Cardiac fibroblast (primary cell): ENCODE data around the gene SEMA5A.
A peak's percentile ranks its signal among the peaks of the same experiment; 100 is the strongest.

Experiments used
- DNase-seq, 2 donors: peaks; one replicate each; pipeline versions ENCODE4 v3.0.0 to v3.0.0-alpha.2; 2010; ENCODE audit warnings: low read depth in 2 of 2
- H3K4me3 ChIP-seq, 2 donors: replicated peaks in 1 of 2; 1 replicate in 1 of 2; 2 replicates in 1 of 2; pipeline ENCODE4 v1.5.1; 2011; ENCODE audit warnings: low read depth in 2 of 2, low read length in 2 of 2, mild to moderate bottlenecking in 2 of 2, moderate library complexity in 1 of 2
- CTCF ChIP-seq: IDR thresholded peaks from one replicate; pipeline ENCODE4 v1.5.1; 2011; ENCODE audit warnings: low read depth, mild to moderate bottlenecking, low read length, inconsistent platforms

Gene SEMA5A

GRCh38 chr5:9284781-9285307 is 261.0 kb downstream of the SEMA5A start:
- TF ChIP-seq CTCF, result no peak
- no peak overlapping the region for H3K4me3 ChIP-seq
- DNase-seq, result peak; percentile 26 to 86

DNA sequence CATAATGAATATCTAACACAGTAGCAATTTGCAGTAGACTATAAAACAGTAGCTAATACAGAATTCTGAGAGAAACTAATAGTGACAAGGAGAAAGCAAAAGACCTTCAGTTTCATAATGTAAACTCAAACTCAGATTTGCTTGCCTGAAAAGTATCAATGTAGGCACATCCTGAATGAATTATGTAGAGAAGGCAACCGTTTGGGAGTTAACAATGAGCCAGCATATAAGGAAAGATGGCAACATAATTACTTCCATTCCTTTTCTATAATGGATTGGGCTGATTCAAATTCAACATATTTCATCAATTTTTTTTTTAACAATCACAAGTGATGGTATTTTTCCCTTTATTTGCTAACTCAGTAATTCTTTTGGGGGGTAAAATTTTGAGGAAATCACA is 261.6 kb downstream of the SEMA5A start:
- DNase-seq, result no peak
- no peak overlapping the region for H3K4me3 ChIP-seq
- no peak for TF ChIP-seq CTCF

- DNase-seq, result no peak
- H3K4me3 ChIP-seq, result no peak overlapping the region
- TF ChIP-seq CTCF, result peak; percentile 7
Measured at GRCh38 chr5:9283473-9283872, 262.4 kb downstream of the SEMA5A start.

DNA sequence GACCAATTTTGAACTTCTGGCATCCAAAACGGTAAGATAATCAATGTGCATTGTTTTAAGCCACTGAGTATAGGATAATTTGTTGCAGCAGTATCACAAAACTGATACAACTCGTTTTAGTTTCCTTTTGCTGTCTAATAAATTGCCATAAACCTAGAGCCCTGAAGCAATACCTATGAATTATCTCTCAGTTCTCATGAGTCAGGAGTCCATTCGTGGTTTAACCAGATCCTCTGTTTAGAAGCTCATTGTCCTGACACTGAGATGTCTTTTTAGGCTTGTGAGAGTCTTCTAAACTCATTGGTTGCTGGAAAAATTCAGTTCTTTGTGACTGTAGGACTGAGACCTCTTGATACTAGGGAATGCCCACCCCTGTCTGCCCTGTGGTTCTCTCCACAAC is 262.9 kb downstream of the SEMA5A start:
- DNase-seq, result no peak
- H3K4me3 ChIP-seq, result no peak overlapping the region
- TF ChIP-seq CTCF, result no peak

DNA sequence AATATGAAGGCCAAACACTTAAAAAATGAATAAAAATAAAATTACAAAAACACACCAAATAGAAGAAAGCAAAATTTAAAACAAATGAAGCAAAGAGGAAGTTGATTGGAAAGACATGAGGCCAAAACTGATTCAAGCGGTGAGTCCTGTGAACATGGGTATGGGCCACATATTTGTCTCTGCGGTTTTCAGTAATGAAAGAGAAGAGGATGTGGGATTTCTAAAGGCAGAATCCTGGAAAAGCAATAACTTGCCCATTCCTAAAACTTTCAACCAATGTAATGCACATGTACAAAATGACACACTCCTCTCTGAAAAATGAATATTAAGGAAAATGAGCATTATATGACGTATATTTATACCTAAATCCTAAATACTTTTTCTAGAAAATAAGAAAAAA is 263.7 kb downstream of the SEMA5A start:
- TF ChIP-seq CTCF, result no peak
- no peak overlapping the region for H3K4me3 ChIP-seq
- no peak for DNase-seq

DNA sequence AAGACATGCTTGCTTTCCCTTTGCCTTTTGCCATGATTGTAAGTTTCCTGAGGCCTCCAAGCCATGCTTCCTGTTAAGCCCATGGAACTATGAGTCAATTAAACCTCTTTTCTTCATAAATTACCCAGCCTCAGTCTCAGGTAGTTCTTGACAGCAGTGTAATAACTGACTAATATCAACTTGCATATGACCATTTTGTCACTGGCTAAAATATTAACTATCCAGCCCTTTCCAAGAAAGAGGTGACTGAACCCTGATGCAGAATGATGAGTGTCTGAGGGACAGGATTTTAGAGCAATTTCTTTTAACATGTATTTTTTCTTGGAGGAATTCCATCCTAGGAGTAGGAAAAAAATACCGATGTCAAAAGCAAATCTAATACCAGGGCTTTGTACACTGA is 266.1 kb downstream of the SEMA5A start:
- DNase-seq, result no peak
- no peak overlapping the region for H3K4me3 ChIP-seq
- TF ChIP-seq CTCF, result no peak

- H3K4me3 ChIP-seq, result no peak overlapping the region
- TF ChIP-seq CTCF, result no peak
- DNase-seq, result no peak
Measured at GRCh38 chr5:9278921-9279603, 266.8 kb downstream of the SEMA5A start.
